Liver (tissue), 9 donors: ENCODE data around the gene NFATC1. TPM values are rescaled to one million over a fixed set of nuclear protein-coding genes. Genes with fewer than 3 reads are reported as not detected.

ENCODE experiments used
- DNase-seq: peaks from one replicate; pipeline ENCODE4 v3.0.0-alpha.2; 2017; ENCODE audit warnings: low spot score
- H3K27ac ChIP-seq, 2 donors: one replicate each; pipeline ENCODE4 v1.7.0; 2013; ENCODE audit warnings: inconsistent platforms in 2 of 2, low read length in 2 of 2, control low read depth in 1 of 2, low read depth in 1 of 2, mild to moderate bottlenecking in 1 of 2
- H3K27me3 ChIP-seq, 4 donors: one replicate each; pipeline versions ENCODE4 v1.6.1 to v1.7.0; 2013; ENCODE audit warnings: low read length in 3 of 4, inconsistent platforms in 1 of 4, mild to moderate bottlenecking in 1 of 4, moderate library complexity in 1 of 4; ENCODE audit not compliant: control insufficient read depth in 4 of 4, insufficient read depth in 4 of 4
- H3K36me3 ChIP-seq, 4 donors: one replicate each; pipeline versions ENCODE4 v1.6.1 to v1.7.0; 2013; ENCODE audit warnings: low read length in 3 of 4, mild to moderate bottlenecking in 3 of 4, low read depth in 1 of 4, moderate library complexity in 1 of 4; ENCODE audit not compliant: control insufficient read depth in 4 of 4, insufficient read depth in 3 of 4
- H3K4me1 ChIP-seq, 4 donors: one replicate each; pipeline versions ENCODE4 v1.6.1 to v1.7.0; 2013; ENCODE audit warnings: low read length in 3 of 4, mild to moderate bottlenecking in 3 of 4, moderate library complexity in 1 of 4; ENCODE audit not compliant: control insufficient read depth in 4 of 4, insufficient read depth in 4 of 4
- H3K4me3 ChIP-seq, 3 donors: one replicate each; pipeline versions ENCODE4 v1.6.1 to v1.7.0; 2013; ENCODE audit warnings: low read length in 3 of 3, control low read depth in 1 of 3, low read depth in 1 of 3, mild to moderate bottlenecking in 1 of 3
- H3K9ac ChIP-seq, 2 donors: one replicate each; pipeline ENCODE4 v1.7.0; 2013; ENCODE audit warnings: low read length in 2 of 2, mild to moderate bottlenecking in 2 of 2, moderate library complexity in 2 of 2, control low read depth in 1 of 2, low read depth in 1 of 2
- H3K9me3 ChIP-seq, 4 donors: one replicate each; pipeline versions ENCODE4 v1.6.1 to v1.7.0; 2013; ENCODE audit warnings: low read length in 3 of 4; ENCODE audit not compliant: control insufficient read depth in 4 of 4
- ATF3 ChIP-seq: IDR thresholded peaks from 2 replicates; pipeline ENCODE4 v1.6.1; 2016; ENCODE audit warnings: antibody characterized with exemption
- CTCF ChIP-seq: fragments of 150-350 bp; IDR thresholded peaks from 2 replicates; pipeline ENCODE4 v1.5.1; 2017; ENCODE audit warnings: improper control_type of control experiment, low read depth, low read length; ENCODE audit not compliant: missing input control
- EGR1 ChIP-seq, 2 donors: IDR thresholded peaks; 2 replicates each; pipeline ENCODE4 v1.6.1; 2016 to 2018; ENCODE audit warnings: antibody characterized with exemption in 2 of 2, low read depth in 2 of 2
- FOXA1 ChIP-seq: IDR thresholded peaks from 2 replicates; pipeline ENCODE4 v1.6.1; 2016; ENCODE audit warnings: antibody characterized with exemption
- FOXA2 ChIP-seq: IDR thresholded peaks from 2 replicates; pipeline ENCODE4 v1.6.1; 2016; ENCODE audit warnings: antibody characterized with exemption
- GABPA ChIP-seq, 2 donors: IDR thresholded peaks in 1 of 2; conservative IDR thresholded peaks in 1 of 2; 2 replicates each; pipeline ENCODE4 v1.6.1; 2016; ENCODE audit warnings: antibody characterized with exemption in 2 of 2, mild to moderate bottlenecking in 1 of 2, moderate library complexity in 1 of 2
- HNF4A ChIP-seq, 2 donors: conservative IDR thresholded peaks; 2 replicates each; pipeline ENCODE4 v1.6.1; 2016; ENCODE audit warnings: antibody characterized with exemption in 2 of 2, mild to moderate bottlenecking in 2 of 2
- HNF4G ChIP-seq: IDR thresholded peaks from 2 replicates; pipeline ENCODE4 v1.6.1; 2016; ENCODE audit warnings: antibody characterized with exemption
- JUND ChIP-seq, 2 donors: IDR thresholded peaks; 2 replicates each; pipeline ENCODE4 v1.6.1; 2016; ENCODE audit warnings: antibody characterized with exemption in 2 of 2
- MAX ChIP-seq: IDR thresholded peaks from 2 replicates; pipeline ENCODE4 v1.6.1; 2016; ENCODE audit warnings: antibody characterized with exemption
- NR2F2 ChIP-seq: IDR thresholded peaks from 2 replicates; pipeline ENCODE4 v1.6.1; 2016; ENCODE audit warnings: antibody characterized with exemption
- RAD21 ChIP-seq, 2 donors: IDR thresholded peaks; 2 replicates each; pipeline ENCODE4 v1.6.1; 2016; ENCODE audit warnings: antibody characterized with exemption in 2 of 2, mild to moderate bottlenecking in 2 of 2
- REST ChIP-seq: IDR thresholded peaks from 2 replicates; pipeline ENCODE4 v1.6.1; 2016; ENCODE audit warnings: antibody characterized with exemption, mild to moderate bottlenecking
- RXRA ChIP-seq, 2 donors: IDR thresholded peaks; 2 replicates each; pipeline ENCODE4 v1.6.1; 2017 to 2018; ENCODE audit warnings: antibody characterized with exemption in 2 of 2, mild to moderate bottlenecking in 1 of 2
- SP1 ChIP-seq: IDR thresholded peaks from 2 replicates; pipeline ENCODE4 v1.6.1; 2018; ENCODE audit warnings: antibody characterized with exemption, mild to moderate bottlenecking
- TAF1 ChIP-seq: conservative IDR thresholded peaks from 2 replicates; pipeline ENCODE4 v1.6.1; 2016; ENCODE audit warnings: antibody characterized with exemption, mild to moderate bottlenecking
- YY1 ChIP-seq: IDR thresholded peaks from 2 replicates; pipeline ENCODE4 v1.6.1; 2016; ENCODE audit warnings: antibody characterized with exemption, mild to moderate bottlenecking
- ZBTB33 ChIP-seq: IDR thresholded peaks from 2 replicates; pipeline ENCODE4 v1.6.1; 2016; ENCODE audit warnings: antibody characterized with exemption
- WGBS: extraction: QIAGEN DNeasy Blood & Tissue Kit; methylation state at CpG from one replicate; pipeline ENCODE4 v1.1.7; 2013; 5-methylcytosine and 5-hydroxymethylcytosine counted together
- polyA plus RNA-seq, 2 donors: library from polyadenylated mRNA; stranded (reverse) in 1 of 2; unstranded in 1 of 2; fragments of 200-250 nt in 1 of 2; fragments of >200 nt in 1 of 2; fragmentation: Nextera tagmentation in 1 of 2; extraction: Ambion mirVana in 1 of 2; gene quantifications; one replicate each; pipeline versions ENCODE4 v1.2.1 to v1.2.3, GENCODE V29; 2013 to 2015
- total RNA-seq, 2 donors: library from RNA; depleted of rRNA; stranded (reverse); fragments of >200 nt; gene quantifications; one replicate each; pipeline ENCODE4 v1.2.3, GENCODE V29; 2014
- donor health status: healthy.
- donor health status: healthy.
- donor health status: healthy.
- donor health status: healthy.
- donor health status: healthy.

The NFATC1 gene
- total and polyA plus RNA-seq, 4 donors: 0.57 to 2.2 (median 1.3) TPM

- Histone ChIP-seq H3K4me3 (no peak overlapping the region), H3K27me3 (no peaks in the 10 kb centered on the region), H3K36me3 (peaks cover 0 to 3% (median 0%) of the 10 kb centered on the region in 4 donors), H3K9me3 (peaks cover 0 to 1% (median under 1%) of the 10 kb centered on the region in 4 donors), H3K9ac (no peak overlapping the region), H3K27ac (no peak overlapping the region), H3K4me1 (no peaks in the 10 kb centered on the region)
- WGBS: 97% methylated on average over 65 of the region's 65 CpGs
- no peak for TF ChIP-seq FOXA2
- TF ChIP-seq SP1: no peak
- no peak for TF ChIP-seq EGR1 (IDR thresholded peaks at IDR 0.05; ENCODE audit: low read depth in 2 of 2)
- TF ChIP-seq ZBTB33: no peak
- no peak for TF ChIP-seq GABPA (IDR thresholded peaks at IDR 0.05 in 1 of 2, conservative IDR thresholded peaks at IDR 0.05 in 1 of 2)
- TF ChIP-seq ATF3: no peak
- no peak for TF ChIP-seq MAX
- TF ChIP-seq HNF4G: no peak
- TF ChIP-seq REST: no peak
- no peak for TF ChIP-seq CTCF
- no peak for TF ChIP-seq JUND (IDR thresholded peaks at IDR 0.05)
- no peak for TF ChIP-seq HNF4A (conservative IDR thresholded peaks at IDR 0.05)
- no peak for TF ChIP-seq RXRA (IDR thresholded peaks at IDR 0.05)
- TF ChIP-seq NR2F2: no peak
- no peak for TF ChIP-seq YY1
- TF ChIP-seq RAD21 (IDR thresholded peaks at IDR 0.05): no peak
- TF ChIP-seq FOXA1: no peak
- TF ChIP-seq TAF1: no peak
- no peak for DNase-seq
These were observed 97.6 kb downstream of the NFATC1 start for GRCh38 chr18:79493211-79493800.
